HCEC 1CT (cell line): Measurements from ENCODE around the gene JMJD1C.

Experiments used
- DNase-seq: peaks from one replicate; pipeline ENCODE4 v3.0.0-alpha.2; 2017

JMJD1C gene

DNA sequence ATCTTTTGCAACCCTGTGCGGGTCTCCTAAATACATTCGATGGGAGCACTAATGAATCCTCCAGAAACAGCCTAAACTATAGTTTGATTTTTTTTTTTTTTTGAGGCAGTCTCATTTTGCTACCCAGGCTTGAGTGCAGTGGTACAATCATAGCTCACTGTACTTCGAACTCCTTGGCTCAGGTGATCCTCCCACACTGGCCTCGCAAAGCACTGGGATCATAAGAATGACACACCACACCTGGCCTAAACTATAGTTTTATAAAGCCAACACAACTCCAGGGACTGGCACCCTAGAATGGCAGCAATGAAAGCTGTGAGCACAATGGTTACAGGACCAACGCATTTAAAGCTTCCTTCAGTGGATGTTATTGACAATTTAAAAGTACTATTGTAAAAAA is 14.5 kb upstream of the JMJD1C start:
- DNase-seq, result no peak

DNA sequence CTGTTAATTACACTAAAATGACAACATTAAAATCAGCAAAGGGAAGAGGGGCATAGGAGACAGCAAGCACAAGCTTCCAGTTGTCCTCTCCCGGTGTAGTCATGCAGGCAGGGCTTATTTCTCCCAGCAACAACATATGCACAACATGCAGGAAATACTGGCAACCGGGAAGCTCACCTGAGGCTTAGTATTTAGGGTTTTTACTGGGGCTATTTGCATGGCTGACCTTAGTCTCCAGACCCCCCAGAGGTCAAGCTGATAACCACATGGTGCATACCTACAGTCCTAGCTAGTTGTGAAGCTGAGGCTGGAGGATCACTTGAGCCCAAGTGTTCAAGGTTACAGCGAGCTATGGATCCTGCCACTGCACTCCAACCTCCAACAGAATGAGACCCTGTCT is 12.8 kb upstream of the JMJD1C start:
- no peak for DNase-seq

DNA sequence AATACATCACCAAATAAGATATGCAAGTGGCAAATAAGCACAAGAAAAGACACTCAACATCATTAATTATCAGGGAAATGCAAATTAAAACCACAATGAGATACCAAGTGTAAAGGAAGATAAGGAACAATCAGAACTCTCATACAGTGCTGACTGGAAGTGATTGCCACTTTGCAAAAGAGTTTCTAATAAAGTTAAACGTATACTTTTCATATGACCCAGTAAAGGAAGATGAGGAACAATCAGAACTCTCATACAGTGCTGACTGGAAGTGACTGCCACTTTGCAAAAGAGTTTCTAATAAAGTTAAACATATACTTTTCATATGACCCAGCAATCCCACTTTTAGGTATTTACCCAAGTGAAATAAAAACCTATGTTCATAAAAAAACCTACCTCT is 12.2 kb upstream of the JMJD1C start:
- DNase-seq, result no peak

DNA sequence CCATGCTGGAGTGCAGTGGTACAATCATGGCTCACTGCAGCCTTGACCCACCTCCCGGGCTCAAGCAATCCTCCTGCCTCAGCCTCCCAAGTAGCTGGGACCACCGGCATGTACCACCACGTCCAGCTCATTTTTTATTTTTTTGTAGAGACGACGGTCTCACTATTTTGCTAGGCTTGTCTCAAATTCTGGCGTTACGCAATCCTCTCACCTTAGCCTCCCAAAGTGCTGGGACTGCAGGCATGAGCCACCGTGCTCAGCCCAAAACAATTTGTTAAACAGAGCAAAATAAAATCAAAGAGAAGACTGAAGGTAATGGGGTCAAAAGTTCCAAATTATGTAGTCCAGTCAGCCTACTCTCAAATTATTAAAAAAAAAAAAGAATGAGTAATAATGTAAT is 8.7 kb upstream of the JMJD1C start:
- no peak for DNase-seq

DNA sequence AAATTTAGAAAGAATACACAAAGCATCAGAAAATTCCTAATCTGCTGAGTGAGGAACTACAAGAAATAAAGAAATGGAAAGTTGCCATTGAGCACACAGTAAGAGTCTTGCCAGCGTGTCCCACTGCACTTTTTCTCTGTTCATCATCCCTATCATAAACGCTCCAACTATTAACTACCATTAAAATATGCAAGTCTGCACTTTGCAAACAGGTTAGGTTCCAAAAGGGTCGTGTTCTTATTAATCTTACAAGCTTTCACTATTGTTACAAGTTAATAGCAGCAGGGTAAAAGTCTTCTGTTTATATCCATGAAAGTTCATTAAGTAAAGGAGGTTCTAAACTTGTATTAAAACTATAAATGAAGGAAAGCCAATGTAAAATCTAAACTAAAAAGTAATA is 5.2 kb upstream of the JMJD1C start:
- no peak for DNase-seq

DNA sequence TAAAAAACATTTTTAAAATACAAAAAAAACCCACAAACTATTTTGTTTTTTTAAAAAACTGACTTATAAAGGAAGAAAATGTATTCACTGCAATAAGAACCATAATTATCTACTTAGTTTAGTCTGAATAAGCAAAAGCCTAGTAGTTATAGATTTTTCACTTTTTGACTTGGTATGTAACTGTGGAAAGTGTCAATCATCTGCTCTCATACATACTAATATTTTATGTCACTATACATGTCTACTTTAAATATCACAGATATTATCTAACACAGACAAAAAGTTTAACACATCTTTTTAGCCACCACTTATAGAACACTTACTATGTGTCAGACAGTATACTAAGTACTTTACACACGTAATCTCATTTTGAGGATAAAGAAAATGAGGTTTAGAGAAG is 3.2 kb upstream of the JMJD1C start:
- no peak for DNase-seq

DNA sequence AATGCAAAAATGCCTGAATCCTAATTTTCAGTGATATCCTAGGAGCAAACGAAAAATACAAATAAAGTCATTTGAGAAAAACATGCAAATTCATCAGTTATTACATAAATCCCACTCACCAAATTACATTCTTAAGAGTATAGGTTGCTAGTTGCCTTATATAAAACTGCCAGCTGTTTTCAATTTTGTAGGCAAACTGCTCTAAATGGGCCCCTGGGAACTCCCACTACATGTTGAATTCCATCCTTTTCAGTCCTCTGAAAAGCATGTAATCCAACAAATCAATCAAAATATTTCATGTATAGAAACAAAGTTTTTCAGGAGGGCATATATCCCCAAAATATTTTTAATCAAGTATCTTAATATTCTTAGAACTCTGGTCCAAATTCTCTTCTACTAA is 2.1 kb upstream of the JMJD1C start:
- DNase-seq, result peak; percentile 29

DNA sequence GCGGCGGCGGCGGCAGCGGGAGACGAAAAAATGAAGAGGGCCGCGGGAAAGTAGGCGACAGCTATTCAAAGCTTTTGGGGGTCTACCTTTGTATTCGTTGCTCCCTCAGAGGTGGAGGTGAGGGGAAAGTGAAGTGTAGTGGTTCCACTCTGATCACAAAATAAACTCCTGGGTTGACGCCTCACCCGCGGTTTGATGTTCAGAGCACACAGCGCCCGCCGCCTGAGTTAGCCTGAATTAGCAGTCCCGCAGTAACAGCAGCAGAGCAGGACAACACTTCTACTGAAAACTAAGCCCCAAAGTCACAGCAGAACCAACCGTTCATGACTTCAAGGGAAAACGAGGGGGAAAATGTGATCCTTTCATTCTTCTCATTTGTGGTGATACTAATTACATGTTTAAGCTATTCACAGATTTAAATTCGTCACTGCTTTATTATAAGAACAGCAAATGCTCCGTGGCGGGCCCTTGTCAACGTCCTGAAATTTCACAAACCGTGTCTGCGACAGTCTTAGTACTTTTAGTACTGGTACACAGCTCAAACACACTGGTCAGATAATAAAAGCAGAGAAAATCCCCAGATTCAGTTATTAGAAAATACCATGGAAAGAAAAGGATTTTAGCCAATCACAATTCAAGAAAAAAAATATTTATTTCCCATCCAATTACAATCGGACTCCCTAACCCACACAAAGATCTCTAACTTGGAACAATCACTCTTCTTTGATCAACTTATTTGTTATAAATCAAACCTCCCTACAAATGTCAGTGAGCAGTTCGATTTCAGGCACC is 563 bp upstream of the JMJD1C start:
- peak; percentile 64 for DNase-seq

DNA sequence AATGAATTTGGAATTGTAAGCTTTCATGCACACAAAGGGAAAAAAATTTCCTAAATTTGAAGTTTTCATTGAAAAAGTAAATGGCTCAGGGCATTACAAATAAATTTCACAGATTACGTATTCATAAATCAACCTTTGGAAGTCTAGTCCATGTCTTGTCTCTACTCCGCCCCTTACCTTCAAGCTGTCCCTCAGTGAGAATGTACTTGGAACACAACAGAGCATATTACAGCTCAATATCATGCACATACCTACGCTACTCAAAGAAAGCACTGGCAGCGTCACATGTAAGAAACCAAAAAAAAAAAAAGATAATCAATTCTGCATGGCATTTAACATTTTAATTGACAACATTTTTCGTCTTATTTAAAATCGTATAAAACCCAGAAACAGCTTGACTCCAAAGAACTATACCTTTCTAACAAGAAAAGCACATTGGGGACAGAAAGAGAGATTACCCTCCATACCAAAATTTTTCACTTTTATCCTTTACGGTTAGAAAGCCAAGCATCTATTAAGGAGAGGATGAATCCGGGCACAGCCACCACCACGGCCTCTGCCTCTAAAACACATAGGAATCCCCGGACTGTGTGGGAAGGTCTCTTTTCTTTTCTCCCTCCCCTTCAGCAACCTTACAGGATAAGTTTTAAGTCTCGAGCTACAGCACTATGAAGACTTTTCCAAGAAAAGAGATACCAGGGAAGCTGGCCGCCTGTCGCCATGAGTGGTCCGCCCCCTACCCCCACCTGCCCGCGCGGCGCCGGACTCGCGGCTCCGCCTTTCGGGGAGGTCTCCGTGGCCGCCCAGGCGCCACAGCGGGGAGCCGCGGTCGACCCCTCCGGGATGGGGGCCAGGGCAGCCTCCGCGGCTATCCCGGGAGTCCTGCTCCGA is 1.1 kb downstream of the JMJD1C start:
- no peak for DNase-seq

DNA sequence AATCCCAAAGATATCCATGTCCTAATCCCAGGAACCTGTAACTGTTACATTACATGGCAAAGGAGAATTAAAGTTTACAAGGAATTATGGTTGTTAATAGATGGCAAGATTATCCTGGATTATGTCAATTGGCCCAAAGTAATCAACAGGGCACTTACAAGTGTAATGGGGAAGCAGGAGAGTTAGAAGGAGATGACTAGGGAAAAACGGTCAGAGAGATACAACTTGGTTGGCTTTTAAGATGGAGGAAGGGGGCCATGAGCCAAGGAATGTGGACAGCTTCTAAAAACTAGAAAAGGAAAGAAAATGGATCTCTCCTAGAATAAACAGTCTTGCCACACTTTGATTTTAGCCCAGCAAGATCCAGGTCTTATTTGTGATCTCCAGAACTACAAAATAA is 3.3 kb downstream of the JMJD1C start:
- DNase-seq, result no peak

DNA sequence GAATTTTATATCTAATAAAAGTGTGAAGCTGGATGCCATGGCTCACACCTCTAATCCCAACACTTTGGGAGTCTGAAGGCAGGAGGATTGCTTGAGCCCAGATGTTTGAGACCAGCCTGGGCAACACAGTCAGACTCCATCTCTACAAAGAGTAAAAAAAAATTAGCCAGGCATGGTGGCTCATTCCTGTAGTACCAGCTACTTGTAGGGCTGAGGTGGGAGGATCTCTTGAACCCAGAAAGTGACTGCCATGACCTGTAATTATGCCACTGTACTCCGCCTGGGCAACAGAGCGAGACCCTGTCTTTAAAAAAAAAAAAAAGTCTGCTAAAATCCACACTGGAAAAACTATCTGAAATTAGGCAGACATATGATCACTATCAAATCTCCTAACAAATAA is 7.6 kb downstream of the JMJD1C start:
- DNase-seq, result no peak

DNA sequence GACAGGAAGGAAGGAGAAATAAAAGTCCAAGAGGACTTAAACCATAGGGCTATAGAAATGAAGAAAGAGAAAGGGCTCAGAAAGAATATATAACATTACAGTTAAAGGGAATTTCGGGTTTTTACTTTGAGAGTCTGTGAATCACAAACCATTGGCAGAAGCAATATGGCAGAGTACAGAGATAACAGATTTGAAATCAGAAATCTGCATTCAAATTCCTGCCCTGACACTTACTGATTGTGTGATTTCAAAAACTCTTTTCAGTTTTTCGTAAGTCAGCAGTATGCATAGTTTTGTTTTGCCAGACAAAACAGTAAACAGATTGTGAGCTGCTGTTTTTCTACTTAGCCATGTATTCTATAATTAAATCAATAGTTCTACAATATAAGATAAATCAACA is 8.2 kb downstream of the JMJD1C start:
- DNase-seq, result no peak

DNA sequence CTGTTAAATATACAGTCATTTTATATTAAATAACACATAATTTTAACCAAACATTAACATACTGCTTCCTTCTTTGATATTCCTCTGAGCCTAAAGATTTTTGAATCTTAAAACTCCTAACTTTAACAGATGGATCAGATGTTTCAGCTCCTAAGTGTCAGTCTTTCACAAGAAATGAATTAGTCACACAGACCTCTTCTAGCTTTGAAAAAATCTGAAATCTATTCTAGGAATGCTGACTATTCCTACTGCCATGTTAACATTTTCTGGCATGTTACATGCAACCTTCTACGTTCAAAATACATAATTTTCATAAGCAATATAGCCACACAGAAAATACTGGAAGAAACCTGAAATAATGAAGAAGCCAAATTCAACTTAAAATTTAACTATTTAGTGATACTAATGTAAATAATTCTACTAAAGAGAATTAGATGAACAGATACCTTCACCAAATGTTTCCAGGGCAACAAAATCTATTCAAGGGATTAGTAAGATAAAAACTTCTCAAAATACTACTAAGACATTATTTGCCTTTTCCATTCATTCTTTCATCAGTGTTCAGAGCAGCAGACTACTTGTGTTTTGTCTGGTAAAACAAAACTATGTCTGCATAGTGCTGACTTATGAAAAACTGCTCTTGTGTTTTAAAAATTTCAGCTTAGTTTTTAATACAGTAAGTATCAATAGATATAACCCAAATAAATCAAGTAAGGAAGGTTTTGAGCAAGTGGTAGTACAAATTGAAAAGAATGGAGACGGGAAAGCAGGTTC is 9.2 kb downstream of the JMJD1C start:
- DNase-seq, result peak; percentile 86

DNA sequence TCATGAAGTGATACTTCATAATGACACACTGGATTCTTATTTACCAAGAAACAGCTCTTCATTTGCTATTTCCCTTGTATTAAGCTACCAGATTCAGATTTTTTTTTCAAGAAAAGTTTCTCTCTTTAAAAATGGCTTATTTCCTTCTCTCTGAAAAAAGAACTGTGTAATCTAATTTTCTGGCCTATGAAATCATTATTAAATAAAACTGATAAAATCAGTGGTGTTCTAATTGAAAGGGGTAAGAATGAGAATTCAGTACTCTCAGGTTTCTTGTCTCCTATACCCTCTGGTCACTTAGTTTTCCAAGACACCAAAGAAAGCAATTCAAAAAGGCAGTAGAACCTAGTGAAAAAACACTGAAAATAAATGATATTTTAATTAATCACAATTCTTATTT is 10.3 kb downstream of the JMJD1C start:
- no peak for DNase-seq

DNA sequence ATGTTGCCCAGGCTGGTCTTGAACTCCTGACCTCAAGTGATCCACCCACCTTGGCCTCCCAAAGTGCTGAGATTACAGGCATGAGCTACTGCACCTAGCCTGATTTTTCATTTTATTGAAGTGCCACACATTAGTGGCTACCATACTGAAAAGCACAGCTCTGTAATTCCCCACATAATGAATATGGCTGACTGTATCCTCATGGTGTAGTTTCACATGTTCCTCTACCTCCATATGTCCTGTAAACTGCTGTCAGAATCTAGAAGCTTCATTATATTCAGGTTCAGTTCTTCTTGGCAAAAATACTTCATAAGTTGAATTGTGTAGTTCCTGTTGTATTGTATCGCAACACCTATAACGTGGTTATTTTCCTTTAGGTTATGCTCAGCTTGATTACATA is 11.1 kb downstream of the JMJD1C start:
- DNase-seq, result no peak

DNA sequence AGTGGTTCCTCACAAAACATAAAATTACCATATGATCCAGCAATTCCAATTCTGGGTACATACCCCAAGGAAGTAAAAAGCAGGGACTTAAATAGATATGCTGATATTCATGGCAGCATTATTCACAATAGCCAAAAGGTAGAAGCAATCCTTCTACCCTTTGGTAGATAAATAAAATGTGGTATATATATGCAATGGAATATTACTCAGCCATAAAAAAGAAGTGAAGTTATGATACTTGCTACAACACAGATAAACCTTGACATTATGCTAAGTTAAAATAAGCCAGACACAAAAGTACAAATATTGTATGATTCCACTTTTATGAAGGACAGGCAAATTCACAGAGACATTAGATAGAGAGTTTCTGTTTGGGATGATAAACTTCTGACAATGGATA is 13.3 kb downstream of the JMJD1C start:
- DNase-seq, result no peak

DNA sequence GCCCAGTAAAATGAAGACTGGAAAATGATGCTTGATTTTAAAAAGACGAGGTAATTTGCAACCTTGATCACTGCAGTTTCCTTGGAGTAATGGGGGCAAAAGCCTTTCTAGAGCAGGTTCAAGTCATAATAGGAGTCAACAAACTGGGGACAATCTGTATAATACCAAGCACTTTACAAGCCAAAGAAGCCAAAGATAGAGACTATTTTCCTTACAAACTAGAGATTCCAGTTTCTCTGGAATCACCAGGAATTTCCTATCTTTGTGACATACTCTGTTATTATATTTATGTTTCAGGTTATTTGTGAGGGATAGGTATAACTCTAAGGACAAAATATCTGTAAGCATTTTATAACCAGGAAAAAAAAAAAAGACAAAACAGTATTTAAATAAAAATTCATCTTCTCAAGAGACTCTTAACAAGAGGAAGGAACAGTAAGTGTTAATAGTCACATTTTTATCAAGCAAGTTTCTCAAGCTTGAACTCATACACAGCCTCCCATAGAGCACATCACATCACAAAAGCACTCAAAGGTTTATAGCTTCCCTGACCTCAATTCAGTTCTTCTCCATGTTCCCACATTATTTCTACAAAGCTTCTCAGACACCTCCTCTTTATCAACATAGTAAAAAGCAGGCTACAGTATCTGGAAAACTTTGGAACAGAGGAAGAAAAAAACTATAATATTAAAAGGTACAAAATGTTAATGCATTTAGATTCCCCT is 18.9 kb downstream of the JMJD1C start:
- no peak for DNase-seq

DNA sequence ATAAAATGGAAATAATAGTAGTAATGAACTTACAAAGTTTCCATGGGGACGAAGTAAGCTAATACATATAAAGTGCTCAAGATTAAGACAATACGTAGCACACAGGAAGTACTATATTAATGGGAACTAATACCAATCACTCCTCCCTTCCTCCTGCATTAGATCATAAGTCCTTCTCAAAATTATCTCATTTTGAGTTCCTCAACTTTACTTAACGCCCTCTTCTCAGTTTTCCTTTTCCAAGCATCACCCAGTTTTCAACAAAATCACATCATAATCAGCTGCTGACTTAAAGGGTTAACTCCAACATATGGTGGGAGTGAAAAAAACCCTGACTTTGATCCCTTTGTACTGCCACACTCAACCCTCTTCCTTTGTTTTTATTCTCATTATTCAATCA is 24.4 kb downstream of the JMJD1C start:
- no peak for DNase-seq

DNA sequence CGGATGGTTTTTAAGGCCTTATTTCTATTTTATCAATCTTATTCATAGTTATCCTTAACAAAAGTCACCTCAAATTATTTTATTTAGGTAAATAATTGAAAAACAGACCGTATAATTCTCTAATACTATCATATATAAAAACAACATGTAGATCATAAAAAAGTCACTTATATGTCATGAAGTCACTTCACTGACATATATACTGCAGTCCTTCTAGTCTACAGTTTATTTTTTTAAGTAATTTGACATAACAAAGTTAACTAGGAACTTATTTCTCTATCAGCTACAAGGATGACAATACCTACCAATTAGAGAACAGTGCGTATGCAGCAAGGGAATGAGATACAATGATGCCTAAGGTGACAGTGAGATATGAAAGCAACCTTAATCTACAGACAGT is 26.2 kb downstream of the JMJD1C start:
- DNase-seq, result no peak

DNA sequence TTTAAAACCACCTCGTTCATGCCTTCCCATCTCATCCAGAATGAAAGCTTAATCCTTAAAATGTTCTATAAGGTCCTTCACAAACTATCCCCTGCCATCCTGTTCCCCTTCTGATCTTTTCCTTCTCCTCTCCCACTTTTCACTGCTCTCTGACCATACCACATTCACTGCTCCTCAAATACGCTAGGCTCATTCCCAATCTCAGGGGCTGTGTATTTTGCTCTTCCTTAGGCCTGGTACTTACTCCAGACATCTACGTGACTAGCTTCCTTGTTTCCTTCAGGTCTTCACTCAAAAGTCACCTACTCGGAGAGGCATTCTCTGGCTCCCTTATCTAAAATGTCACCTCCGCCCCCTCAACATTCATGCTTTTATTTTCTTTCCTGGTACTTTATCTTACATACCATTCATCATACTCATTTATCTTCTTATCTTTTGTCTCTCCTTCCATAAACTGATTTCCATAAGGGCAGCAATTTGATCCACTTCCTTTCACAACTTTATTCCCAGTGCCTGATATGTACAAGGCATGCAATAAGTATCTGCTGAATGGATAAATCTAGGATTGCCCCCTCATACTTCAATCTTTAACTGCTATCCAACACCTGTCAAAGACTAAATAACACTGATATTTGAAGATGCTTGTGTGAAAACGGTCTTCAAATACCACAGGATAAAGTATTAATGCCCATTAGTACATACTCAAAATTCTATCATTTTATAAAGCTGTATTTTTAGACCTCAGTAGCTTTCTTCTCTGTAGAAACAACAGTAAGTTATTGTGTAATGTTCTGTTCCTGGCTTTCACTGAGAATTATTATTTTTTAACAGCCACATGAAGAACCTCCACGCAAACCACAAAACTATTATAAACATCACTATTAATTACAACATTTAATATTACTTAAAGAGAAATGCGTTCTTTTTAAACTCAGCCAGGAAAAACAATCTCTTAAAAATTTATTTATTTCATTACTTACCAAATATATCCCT is 27.0 kb downstream of the JMJD1C start:
- no peak for DNase-seq

DNA sequence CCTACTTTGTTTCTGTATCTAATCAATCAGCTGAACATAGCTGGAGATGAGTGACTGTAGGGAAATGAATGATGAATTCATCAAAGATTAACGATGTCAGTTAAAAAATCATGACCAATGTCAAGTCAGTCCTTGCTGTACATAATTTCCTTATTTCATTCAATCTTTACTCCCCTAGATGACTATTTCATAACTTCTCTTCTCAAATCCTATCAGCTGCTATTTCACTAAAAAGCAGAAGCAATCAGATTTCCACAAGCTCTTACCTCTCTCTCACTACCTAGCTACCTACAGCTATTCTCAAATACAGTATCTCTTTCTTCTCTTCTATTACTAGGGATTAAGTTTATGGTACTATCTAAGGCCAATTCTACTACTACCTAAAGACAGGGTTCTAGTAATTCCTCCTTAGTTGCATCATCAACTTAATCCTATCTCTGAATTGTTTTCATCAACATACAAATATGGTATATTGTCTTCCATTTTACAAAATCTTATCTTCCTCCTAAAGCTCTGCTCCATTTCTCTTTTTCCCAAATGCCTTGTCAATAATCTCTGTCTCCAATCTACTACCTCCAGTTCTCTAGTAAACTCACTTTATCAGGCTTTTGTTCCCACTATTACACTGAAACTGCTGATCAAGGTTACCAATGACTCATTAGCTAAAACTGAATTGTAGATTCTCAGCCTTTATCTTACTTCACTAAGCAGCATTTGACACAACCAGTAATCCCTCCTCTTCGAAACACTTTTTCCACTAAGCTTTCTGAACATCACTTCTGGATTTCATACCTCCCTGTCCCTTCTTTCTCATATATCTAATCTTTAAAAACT is 28.4 kb downstream of the JMJD1C start:
- peak; percentile 21 for DNase-seq
